ENCODE measurements around the gene S100Z.
"Not testable (repeated sequence)": the region's sequence is repeated elsewhere in the genome, so short reads cannot be mapped to it uniquely, and the experiment has no call there.

The S100Z gene

GRCh38 chr5:76849419-76850291, at the start of gene S100Z:
S100Z (plus strand) TSS chr5:76850014; CDS start chr5:76875360, 25,346 bp downstream.
- DNase-seq: peak; percentile 34 to 45

GRCh38 chr5:76800579-76800978, 49.2 kb upstream of the S100Z start:
- no peak for DNase-seq

- no peak for DNase-seq
These were observed 48.5 kb upstream of the S100Z start for GRCh38 chr5:76801159-76801802.

- no peak for DNase-seq
These were observed 48.0 kb upstream of the S100Z start for GRCh38 chr5:76801803-76802195.

- DNase-seq: no peak
These were observed 45.5 kb upstream of the S100Z start for GRCh38 chr5:76804266-76804665.

GRCh38 chr5:76805821-76806505, 43.9 kb upstream of the S100Z start:
- DNase-seq: no peak

GRCh38 chr5:76807296-76807695, 42.5 kb upstream of the S100Z start:
- no peak for DNase-seq

- DNase-seq: no peak
These were observed 41.6 kb upstream of the S100Z start for GRCh38 chr5:76808141-76808691.

- no peak for DNase-seq
These were observed 40.7 kb upstream of the S100Z start for GRCh38 chr5:76809141-76809540.

- no peak for DNase-seq
These were observed 39.6 kb upstream of the S100Z start for GRCh38 chr5:76810236-76810635.

- no peak for DNase-seq
These were observed 38.6 kb upstream of the S100Z start for GRCh38 chr5:76811214-76811613.

- DNase-seq: not testable (repeated sequence)
These were observed 37.6 kb upstream of the S100Z start for GRCh38 chr5:76812209-76812608.

GRCh38 chr5:76813982-76814562, 35.7 kb upstream of the S100Z start:
- no peak for DNase-seq

GRCh38 chr5:76816110-76816831, 33.5 kb upstream of the S100Z start:
- DNase-seq: no peak

- peak; percentile 22 to 60 for DNase-seq
These were observed 30.7 kb upstream of the S100Z start, which contains the start of gene F2RL1 for GRCh38 chr5:76818844-76819831. F2RL1 (plus strand) TSS chr5:76819030; CDS start chr5:76819183, 153 bp downstream.

GRCh38 chr5:76819851-76820525, 29.8 kb upstream of the S100Z start:
- DNase-seq: no peak

- DNase-seq: no peak
These were observed 29.3 kb upstream of the S100Z start for GRCh38 chr5:76820526-76820890.

- DNase-seq: no peak
These were observed 28.7 kb upstream of the S100Z start for GRCh38 chr5:76821136-76821535.

GRCh38 chr5:76822105-76822731, 27.6 kb upstream of the S100Z start:
- not testable (repeated sequence) for DNase-seq

GRCh38 chr5:76826416-76826815, 23.4 kb upstream of the S100Z start:
- not testable (repeated sequence) for DNase-seq
